HTR-8/SVneo (cell line): Measurements from ENCODE around the gene KRT79.

Source experiments
- DNase-seq: peaks from one replicate; pipeline ENCODE4 v3.0.0; 2011; ENCODE audit warnings: low spot score, mixed read lengths; ENCODE audit not compliant: insufficient read length
- FAIRE-seq: peaks from 2 replicates; lab custom pipeline; 2011; peaks lifted over from hg19 to GRCh38; lab: Jason Lieb, UNC

Gene KRT79

GRCh38 chr12:52836491-52837412 is 2.6 kb upstream of the KRT79 start:
- FAIRE-seq = no peak
- DNase-seq = no peak

- peak; percentile 91 for FAIRE-seq
- DNase-seq = peak; percentile 65
These were observed 1.9 kb upstream of the KRT79 start for GRCh38 chr12:52836042-52836466.

- FAIRE-seq (no peak), DNase-seq (no peak)
These were observed 1.3 kb upstream of the KRT79 start for GRCh38 chr12:52835271-52836041.

- DNase-seq = no peak
- FAIRE-seq = no peak
These were observed 553 bp upstream of the KRT79 start for GRCh38 chr12:52834727-52835001.

- no peak for DNase-seq
- no peak for FAIRE-seq
These were observed 866 bp downstream of the KRT79 start for GRCh38 chr12:52832985-52833905.

- FAIRE-seq (no peak), DNase-seq (no peak)
These were observed 1.7 kb downstream of the KRT79 start for GRCh38 chr12:52832451-52832850.

GRCh38 chr12:52831251-52831650 is 2.9 kb downstream of the KRT79 start:
- DNase-seq (no peak), FAIRE-seq (no peak)

- DNase-seq (no peak), FAIRE-seq (no peak)
These were observed 3.9 kb downstream of the KRT79 start for GRCh38 chr12:52829986-52830770.

- DNase-seq = no peak
- peak; percentile 31 for FAIRE-seq
These were observed 5.5 kb downstream of the KRT79 start for GRCh38 chr12:52828591-52829021.

- no peak for FAIRE-seq
- DNase-seq = no peak
These were observed 6.0 kb downstream of the KRT79 start for GRCh38 chr12:52828156-52828555.

- no peak for DNase-seq
- no peak for FAIRE-seq
These were observed 6.5 kb downstream of the KRT79 start for GRCh38 chr12:52827499-52828090.

GRCh38 chr12:52826611-52827498 is 7.3 kb downstream of the KRT79 start:
- DNase-seq (no peak), FAIRE-seq (peak; percentile 31)

- DNase-seq = no peak
- no peak for FAIRE-seq
These were observed 8.2 kb downstream of the KRT79 start for GRCh38 chr12:52825961-52826360.

GRCh38 chr12:52824741-52825410 is 9.2 kb downstream of the KRT79 start:
- DNase-seq (no peak), FAIRE-seq (peak; percentile 20)

- DNase-seq = no peak
- FAIRE-seq = no peak
These were observed 10.2 kb downstream of the KRT79 start for GRCh38 chr12:52823761-52824450.

GRCh38 chr12:52822771-52823510 is 11.2 kb downstream of the KRT79 start:
- DNase-seq = no peak
- no peak for FAIRE-seq
